ENCODE data around the gene LEFTY1. TPM values are rescaled to one million over a fixed set of nuclear protein-coding genes. Genes with fewer than 3 reads are reported as not detected.

LEFTY1 gene
- total RNA-seq, 1 experiment from 2014 or later: not detected

DNA sequence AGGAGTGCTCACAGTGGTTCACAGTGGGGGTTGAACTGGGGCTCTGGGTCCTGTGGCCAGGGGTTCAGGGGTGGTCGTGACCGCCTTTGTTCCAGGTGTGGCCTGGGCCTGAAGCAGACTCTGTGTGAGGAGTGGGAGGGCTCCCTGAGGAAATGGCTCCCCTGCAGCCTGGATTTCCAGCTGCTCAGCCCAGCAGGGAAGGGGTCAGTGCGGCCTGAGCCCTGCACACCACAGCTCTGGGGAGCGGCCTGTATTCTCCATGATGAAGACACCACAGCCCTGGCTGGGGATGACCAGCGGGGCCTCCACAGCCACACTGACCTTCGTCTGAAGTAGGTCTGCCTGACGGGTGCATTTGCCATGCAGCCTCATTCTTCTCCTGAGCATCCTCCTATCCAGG is 18.4 kb upstream of the LEFTY1 start:
- Mint-ChIP-seq H3K27ac (ENCODE audit: unreplicated experiment) (no peak overlapping the region), H3K4me3 (ENCODE audit: unreplicated experiment) (no peak overlapping the region), H3K36me3 (ENCODE audit: insufficient read depth, unreplicated experiment) (no peaks in the 10 kb centered on the region), H3K9me3 (ENCODE audit: unreplicated experiment) (no peaks in the 10 kb centered on the region), H3K4me1 (ENCODE audit: low read depth, unreplicated experiment) (peaks cover 5% of the 10 kb centered on the region), H3K27me3 (ENCODE audit: insufficient read depth, unreplicated experiment) (no peaks in the 10 kb centered on the region)
- Histone ChIP-seq H3K4me3 (ENCODE audit: low read depth, low read length) (no peak overlapping the region), H3K4me1 (no peaks in the 10 kb centered on the region), H3K9me3 (no peaks in the 10 kb centered on the region), H3K36me3 (ENCODE audit: control insufficient read depth, insufficient read depth, low read length) (no peaks in the 10 kb centered on the region), H3K27me3 (replicated peaks; ENCODE audit: control insufficient read depth, insufficient read depth, low read length) (no peaks in the 10 kb centered on the region)
- TF ChIP-seq, protein P1, sequence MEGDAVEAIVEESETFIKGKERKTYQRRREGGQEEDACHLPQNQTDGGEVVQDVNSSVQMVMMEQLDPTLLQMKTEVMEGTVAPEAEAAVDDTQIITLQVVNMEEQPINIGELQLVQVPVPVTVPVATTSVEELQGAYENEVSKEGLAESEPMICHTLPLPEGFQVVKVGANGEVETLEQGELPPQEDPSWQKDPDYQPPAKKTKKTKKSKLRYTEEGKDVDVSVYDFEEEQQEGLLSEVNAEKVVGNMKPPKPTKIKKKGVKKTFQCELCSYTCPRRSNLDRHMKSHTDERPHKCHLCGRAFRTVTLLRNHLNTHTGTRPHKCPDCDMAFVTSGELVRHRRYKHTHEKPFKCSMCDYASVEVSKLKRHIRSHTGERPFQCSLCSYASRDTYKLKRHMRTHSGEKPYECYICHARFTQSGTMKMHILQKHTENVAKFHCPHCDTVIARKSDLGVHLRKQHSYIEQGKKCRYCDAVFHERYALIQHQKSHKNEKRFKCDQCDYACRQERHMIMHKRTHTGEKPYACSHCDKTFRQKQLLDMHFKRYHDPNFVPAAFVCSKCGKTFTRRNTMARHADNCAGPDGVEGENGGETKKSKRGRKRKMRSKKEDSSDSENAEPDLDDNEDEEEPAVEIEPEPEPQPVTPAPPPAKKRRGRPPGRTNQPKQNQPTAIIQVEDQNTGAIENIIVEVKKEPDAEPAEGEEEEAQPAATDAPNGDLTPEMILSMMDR (IDR thresholded peaks at IDR 0.05; ENCODE audit: insufficient read depth in 1 of 2, low read depth in 1 of 2, low read length in 1 of 2, severe bottlenecking in 1 of 2, unreplicated experiment in 1 of 2): no peak
- BruUV-seq (replicated peaks): no TSS peak
- DNase-seq: no peak
- CTCF ChIA-PET: interaction anchor here (1.2 kb wide), 1 partner anchor 29 kb away, joined by 4 read pairs; no protein-coding TSS in a partner anchor
- intact Hi-C loops (cut with micrococcal nuclease; ENCODE audit: unreplicated experiment): no loop called here
- POLR2A ChIA-PET: no interaction called here

DNA sequence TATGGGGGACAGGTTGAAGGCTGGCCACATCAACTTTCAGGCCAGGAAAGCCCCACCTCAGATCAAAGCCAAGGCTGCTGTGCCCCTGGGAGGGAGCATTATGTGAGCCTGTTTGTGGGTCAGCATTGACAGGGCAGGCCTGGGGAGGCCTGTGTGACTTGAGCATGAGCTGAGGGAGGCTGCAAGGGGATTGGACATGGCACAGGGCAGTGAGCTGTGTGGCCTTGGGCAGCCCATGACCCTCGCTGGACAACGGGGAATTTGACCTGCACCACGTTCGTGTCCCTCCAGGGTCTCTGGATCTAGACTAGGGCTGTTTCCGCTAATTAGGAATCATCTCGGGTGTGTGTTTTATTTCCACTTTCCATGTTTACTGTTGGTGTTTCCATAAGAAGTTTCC is 17.5 kb upstream of the LEFTY1 start:
- ChIA-PET POLR2A (no interaction called here), CTCF (interaction anchor here (1.2 kb wide), 1 partner anchor 28 kb away, joined by 4 read pairs; no protein-coding TSS in a partner anchor)
- Histone ChIP-seq H3K36me3 (ENCODE audit: control insufficient read depth, insufficient read depth, low read length) (no peaks in the 10 kb centered on the region), H3K27me3 (replicated peaks; ENCODE audit: control insufficient read depth, insufficient read depth, low read length) (no peaks in the 10 kb centered on the region), H3K4me3 (ENCODE audit: low read depth, low read length) (no peak overlapping the region), H3K4me1 (no peaks in the 10 kb centered on the region), H3K9me3 (no peaks in the 10 kb centered on the region)
- Mint-ChIP-seq H3K36me3 (ENCODE audit: insufficient read depth, unreplicated experiment) (no peaks in the 10 kb centered on the region), H3K4me3 (ENCODE audit: unreplicated experiment) (no peak overlapping the region), H3K9me3 (ENCODE audit: unreplicated experiment) (no peaks in the 10 kb centered on the region), H3K4me1 (ENCODE audit: low read depth, unreplicated experiment) (peaks cover 5% of the 10 kb centered on the region), H3K27me3 (ENCODE audit: insufficient read depth, unreplicated experiment) (no peaks in the 10 kb centered on the region), H3K27ac (ENCODE audit: unreplicated experiment) (no peak overlapping the region)
- intact Hi-C loops (cut with micrococcal nuclease; ENCODE audit: unreplicated experiment): no loop called here
- TF ChIP-seq, protein P1 (IDR thresholded peaks at IDR 0.05; ENCODE audit: insufficient read depth in 1 of 2, low read depth in 1 of 2, low read length in 1 of 2, severe bottlenecking in 1 of 2, unreplicated experiment in 1 of 2): no peak
- no TSS peak for BruUV-seq (replicated peaks)
- DNase-seq: no peak

DNA sequence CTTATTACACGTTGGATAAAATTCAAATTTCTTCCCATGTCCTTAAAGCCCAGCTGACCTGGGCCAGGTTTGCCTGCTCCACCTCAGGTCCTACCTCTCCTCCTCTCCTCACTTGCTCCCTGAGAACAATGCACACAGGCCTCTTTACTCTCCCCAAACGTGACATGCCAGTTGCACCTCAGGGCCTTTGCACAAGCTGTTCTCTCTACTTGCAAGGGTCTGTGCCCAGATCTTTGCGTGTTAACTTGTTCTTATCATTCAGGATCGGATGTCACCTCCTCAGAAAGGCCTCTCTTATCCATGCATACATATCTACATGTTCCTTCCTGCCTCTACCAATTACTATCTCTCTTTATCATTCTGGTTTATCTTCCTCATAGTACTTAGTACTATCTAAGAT is 14.7 kb upstream of the LEFTY1 start:
- no peak for DNase-seq
- Histone ChIP-seq H3K36me3 (ENCODE audit: control insufficient read depth, insufficient read depth, low read length) (no peaks in the 10 kb centered on the region), H3K27me3 (replicated peaks; ENCODE audit: control insufficient read depth, insufficient read depth, low read length) (no peaks in the 10 kb centered on the region), H3K9me3 (no peaks in the 10 kb centered on the region), H3K4me3 (ENCODE audit: low read depth, low read length) (no peak overlapping the region), H3K4me1 (no peaks in the 10 kb centered on the region)
- BruUV-seq (replicated peaks): no TSS peak
- Mint-ChIP-seq H3K4me3 (ENCODE audit: unreplicated experiment) (no peak overlapping the region), H3K4me1 (ENCODE audit: low read depth, unreplicated experiment) (no peaks in the 10 kb centered on the region), H3K9me3 (ENCODE audit: unreplicated experiment) (no peaks in the 10 kb centered on the region), H3K27me3 (ENCODE audit: insufficient read depth, unreplicated experiment) (no peaks in the 10 kb centered on the region), H3K36me3 (ENCODE audit: insufficient read depth, unreplicated experiment) (no peaks in the 10 kb centered on the region), H3K27ac (ENCODE audit: unreplicated experiment) (no peak overlapping the region)
- TF ChIP-seq, protein P1 (IDR thresholded peaks at IDR 0.05; ENCODE audit: insufficient read depth in 1 of 2, low read depth in 1 of 2, low read length in 1 of 2, severe bottlenecking in 1 of 2, unreplicated experiment in 1 of 2): no peak
- ChIA-PET CTCF (no interaction called here), POLR2A (no interaction called here)
- intact Hi-C loops (cut with micrococcal nuclease; ENCODE audit: unreplicated experiment): no loop called here

Data from Caco-2 (cell line).